Measurements from ENCODE around the gene FRMD4A.

- TF ChIP-seq CTCF (IDR thresholded peaks at IDR 0.05; ENCODE audit: insufficient read depth, low read length), result no peak
- TF ChIP-seq REST (IDR thresholded peaks at IDR 0.05; ENCODE audit: insufficient replicate concordance, low read depth), result no peak
- no peak for TF ChIP-seq GABPA (IDR thresholded peaks at IDR 0.05; ENCODE audit: low read depth)
- TF ChIP-seq POLR2AphosphoS5 (IDR thresholded peaks at IDR 0.05; ENCODE audit: low read depth), result no peak
- no peak for TF ChIP-seq SPI1 (IDR thresholded peaks at IDR 0.05; ENCODE audit: borderline replicate concordance, low read depth)
Observed at GRCh38 chr10:13648425-13648824, 682.3 kb downstream of the FRMD4A start.

All from HL-60 (cell line).